ENCODE measurements around the gene KRTAP5-10. TPM values are rescaled to one million over a fixed set of nuclear protein-coding genes. Genes with fewer than 3 reads are reported as not detected.

KRTAP5-10 gene, protein sequence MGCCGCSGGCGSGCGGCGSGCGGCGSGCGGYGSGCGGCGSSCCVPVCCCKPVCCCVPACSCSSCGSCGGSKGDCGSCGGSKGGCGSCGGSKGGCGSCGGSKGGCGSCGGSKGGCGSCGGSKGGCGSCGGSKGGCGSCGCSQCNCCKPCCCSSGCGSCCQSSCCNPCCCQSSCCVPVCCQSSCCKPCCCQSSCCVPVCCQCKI
- not detected in 2 replicates for total RNA-seq

DNA sequence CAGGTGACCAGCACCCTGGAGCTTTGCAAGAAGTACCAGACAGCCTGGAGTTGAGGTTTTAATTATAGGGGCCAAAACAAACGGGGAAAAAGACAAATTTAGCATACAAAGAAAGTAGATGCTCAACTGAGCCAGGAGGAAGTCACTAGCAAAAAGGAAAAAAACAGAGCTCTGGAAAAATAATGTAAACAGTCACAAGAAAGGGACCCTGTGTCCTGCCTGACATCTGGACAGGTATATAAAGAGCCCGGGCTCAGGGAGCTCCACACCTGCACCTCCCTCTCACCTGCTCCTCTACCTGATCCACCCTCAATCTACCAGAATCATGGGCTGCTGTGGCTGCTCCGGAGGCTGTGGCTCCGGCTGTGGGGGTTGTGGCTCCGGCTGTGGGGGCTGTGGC, at the start of gene KRTAP5-10:
KRTAP5-10 (plus strand) TSS at position 301 of the 400 bp plus-strand sequence; CDS start at position 326, 25 bp downstream.

DNA sequence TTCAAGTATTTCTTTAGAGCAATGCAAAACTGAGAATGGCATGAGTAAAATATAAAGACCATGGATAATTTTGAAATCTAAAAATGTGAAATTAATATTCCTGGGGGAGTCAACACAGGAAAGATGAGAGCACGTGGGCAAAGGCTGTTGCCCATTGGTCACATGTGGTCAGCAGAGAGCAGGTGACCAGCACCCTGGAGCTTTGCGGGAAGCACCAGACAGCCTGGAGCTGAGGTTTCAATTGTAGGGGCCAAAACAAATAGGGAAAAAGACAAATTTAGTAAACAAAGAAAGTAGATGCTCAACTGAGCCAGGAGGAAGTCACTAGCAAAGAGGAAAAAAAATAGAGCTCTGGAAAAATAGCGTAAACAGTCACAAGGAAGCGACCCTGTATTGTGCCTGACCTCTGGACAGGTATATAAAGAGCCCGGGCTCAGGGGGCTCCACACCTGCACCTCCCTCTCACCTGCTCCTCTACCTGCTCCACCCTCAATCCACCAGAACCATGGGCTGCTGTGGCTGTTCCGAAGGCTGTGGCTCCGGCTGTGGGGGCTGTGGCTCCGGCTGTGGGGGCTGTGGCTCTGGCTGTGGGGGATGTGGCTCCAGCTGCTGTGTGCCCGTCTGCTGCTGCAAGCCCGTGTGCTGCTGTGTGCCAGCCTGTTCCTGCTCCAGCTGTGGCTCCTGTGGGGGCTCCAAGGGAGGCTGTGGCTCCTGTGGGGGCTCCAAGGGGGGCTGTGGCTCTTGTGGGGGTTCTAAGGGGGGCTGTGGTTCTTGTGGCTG, 38.4 kb upstream of the KRTAP5-10 start, which contains the start of gene KRTAP5-7:
KRTAP5-7 (plus strand) TSS at position 472 of the 780 bp plus-strand sequence; CDS start at position 506, 34 bp downstream.

DNA sequence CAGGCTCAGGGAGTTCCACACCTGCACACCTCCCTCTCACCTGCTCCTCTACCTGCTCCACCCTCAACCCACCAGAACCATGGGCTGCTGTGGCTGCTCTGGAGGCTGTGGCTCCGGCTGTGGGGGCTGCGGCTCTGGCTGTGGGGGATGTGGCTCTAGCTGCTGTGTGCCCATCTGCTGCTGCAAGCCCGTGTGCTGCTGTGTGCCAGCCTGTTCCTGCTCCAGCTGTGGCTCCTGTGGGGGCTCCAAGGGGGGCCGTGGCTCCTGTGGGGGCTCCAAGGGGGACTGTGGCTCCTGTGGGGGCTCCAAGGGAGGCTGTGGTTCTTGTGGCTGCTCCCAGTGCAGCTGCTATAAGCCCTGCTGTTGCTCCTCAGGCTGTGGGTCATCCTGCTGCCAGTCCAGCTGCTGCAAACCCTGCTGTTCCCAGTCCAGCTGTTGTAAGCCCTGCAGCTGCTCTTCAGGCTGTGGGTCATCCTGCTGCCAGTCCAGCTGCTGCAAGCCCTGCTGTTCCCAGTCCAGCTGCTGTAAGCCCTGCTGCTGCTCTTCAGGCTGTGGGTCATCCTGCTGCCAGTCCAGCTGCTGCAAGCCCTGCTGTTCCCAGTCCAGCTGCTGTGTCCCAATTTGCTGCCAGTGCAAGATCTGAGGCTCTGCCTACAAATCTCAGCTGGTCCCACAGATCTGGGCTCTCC, 27.2 kb upstream of the KRTAP5-10 start, which contains the start of gene KRTAP5-8:
KRTAP5-8 (plus strand) TSS at position 49 of the 689 bp plus-strand sequence; CDS start at position 80, 31 bp downstream.

DNA sequence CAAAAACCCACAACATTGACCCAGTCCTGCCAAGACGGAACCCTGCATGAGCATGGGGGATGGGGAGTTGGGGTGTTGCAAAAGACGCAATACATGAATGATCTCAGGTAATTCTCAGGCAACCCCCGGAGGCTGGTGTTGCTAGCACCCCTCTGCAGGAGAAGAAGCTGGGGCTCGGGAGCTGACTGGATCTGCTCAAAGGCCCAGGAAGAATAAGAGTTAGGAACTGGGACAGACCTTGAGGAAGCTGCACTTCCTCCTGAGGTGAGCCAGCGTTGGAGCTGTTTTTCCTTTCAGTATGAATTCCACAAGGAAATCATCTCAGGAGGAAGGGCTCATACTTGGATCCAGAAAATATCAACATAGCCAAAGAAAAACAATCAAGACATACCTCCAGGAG, 17.2 kb upstream of the KRTAP5-10 start, which contains the start of gene KRTAP5-9:
KRTAP5-9 (plus strand) TSS at position 301 of the 400 bp plus-strand sequence. CDS start 238 bp downstream, outside the sequence.

DNA sequence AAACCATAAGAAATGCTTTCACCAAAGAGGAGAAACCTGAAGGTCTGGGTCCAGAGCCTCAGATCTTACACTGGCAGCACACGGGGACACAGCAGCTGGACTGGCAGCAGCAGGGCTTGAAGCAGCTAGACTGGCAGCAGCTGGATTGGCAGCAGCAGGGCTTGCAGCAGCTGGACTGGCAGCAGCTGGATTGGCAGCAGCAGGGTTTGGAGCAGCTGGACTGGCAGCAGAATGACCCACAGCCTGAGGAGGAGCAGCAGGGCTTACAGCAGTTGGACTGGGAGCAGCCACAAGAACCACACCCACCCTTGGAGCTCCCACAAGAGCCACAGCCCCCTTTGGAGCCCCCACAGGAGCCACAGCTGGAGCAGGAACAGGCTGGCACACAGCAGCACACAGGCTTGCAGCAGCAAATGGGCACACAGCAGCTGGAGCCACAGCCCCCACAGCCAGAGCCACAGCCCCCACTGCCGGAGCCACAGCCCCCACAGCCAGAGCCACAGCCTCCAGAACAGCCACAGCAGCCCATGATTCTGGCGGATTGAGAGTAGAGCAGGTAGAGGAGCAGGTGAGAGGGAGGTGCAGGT, 17.0 kb downstream of the KRTAP5-10 start, which contains the start of gene KRTAP5-11:
KRTAP5-11 (minus strand) TSS at position 567 of the 587 bp plus-strand sequence; CDS start at position 529, 38 bp downstream.

Other genes with a start within 250 kb of the KRTAP5-10 start
- gene DHCR7, start 117.2 kb upstream of the KRTAP5-10 start, total RNA-seq, result 34.0 and 39.6 TPM in 2 replicates
- 74.6 and 123 TPM in 2 replicates for gene NADSYN1, start 112.4 kb upstream of the KRTAP5-10 start, total RNA-seq
- gene KRTAP5-7, start 38.3 kb upstream of the KRTAP5-10 start, total RNA-seq, result 0.16 TPM in 1 of 2 replicates, not detected in the other
- gene KRTAP5-8, start 27.5 kb upstream of the KRTAP5-10 start, total RNA-seq, result not detected in 2 replicates
- not detected in 2 replicates for gene KRTAP5-9, start 17.1 kb upstream of the KRTAP5-10 start, total RNA-seq
- not detected in 2 replicates for gene KRTAP5-11, start 17.3 kb downstream of the KRTAP5-10 start, total RNA-seq

All from bladder microvascular endothelial cell (primary cell).